ENCODE results near the gene TSC1.

Gene TSC1

GRCh38 chr9:132888151-132888550 is 56.3 kb downstream of the TSC1 start:
- DNase-seq (ENCODE audit: low read depth): no peak

GRCh38 chr9:132887181-132888120 is 57.0 kb downstream of the TSC1 start:
- DNase-seq (ENCODE audit: low read depth): no peak

GRCh38 chr9:132886334-132886725 is 58.1 kb downstream of the TSC1 start:
- no peak for DNase-seq (ENCODE audit: low read depth)

GRCh38 chr9:132885720-132886333 is 58.6 kb downstream of the TSC1 start:
- DNase-seq (ENCODE audit: low read depth): no peak

- no peak for DNase-seq (ENCODE audit: low read depth)
Measured at GRCh38 chr9:132883349-132884294, 60.8 kb downstream of the TSC1 start.

- no peak for DNase-seq (ENCODE audit: low read depth)
Measured at GRCh38 chr9:132882616-132883015, 61.8 kb downstream of the TSC1 start.

GRCh38 chr9:132881826-132882225 is 62.6 kb downstream of the TSC1 start:
- no peak for DNase-seq (ENCODE audit: low read depth)

- no peak for DNase-seq (ENCODE audit: low read depth)
Measured at GRCh38 chr9:132880324-132880661, 64.1 kb downstream of the TSC1 start.

- DNase-seq (ENCODE audit: low read depth): no peak
Measured at GRCh38 chr9:132879457-132880323, 64.7 kb downstream of the TSC1 start.

- DNase-seq (ENCODE audit: low read depth): peak; percentile 13
Measured at GRCh38 chr9:132878695-132879456, 65.5 kb downstream of the TSC1 start, which contains the start of gene SPACA9. TSS of gene SPACA9 (plus strand) at chr9:132878898. CDS start at chr9:132883948, 5,050 bp downstream.

- DNase-seq (ENCODE audit: low read depth): peak; percentile 69
Measured at GRCh38 chr9:132877824-132878694, 66.4 kb downstream of the TSC1 start, which contains the start of gene AK8. TSS of gene AK8 (minus strand) at chr9:132878284. CDS start at chr9:132878255, 29 bp downstream.

GRCh38 chr9:132877458-132877823 is 67.0 kb downstream of the TSC1 start:
- DNase-seq (ENCODE audit: low read depth): no peak

- DNase-seq (ENCODE audit: low read depth): no peak
Measured at GRCh38 chr9:132876849-132877248, 67.6 kb downstream of the TSC1 start.

- no peak for DNase-seq (ENCODE audit: low read depth)
Measured at GRCh38 chr9:132875159-132875558, 69.3 kb downstream of the TSC1 start.

- no peak for DNase-seq (ENCODE audit: low read depth)
Measured at GRCh38 chr9:132873403-132873802, 71.0 kb downstream of the TSC1 start.

GRCh38 chr9:132869266-132869665 is 75.2 kb downstream of the TSC1 start:
- no peak for DNase-seq (ENCODE audit: low read depth)

- no peak for DNase-seq (ENCODE audit: low read depth)
Measured at GRCh38 chr9:132866898-132867297, 77.5 kb downstream of the TSC1 start.

- no peak for DNase-seq (ENCODE audit: low read depth)
Measured at GRCh38 chr9:132864691-132865090, 79.7 kb downstream of the TSC1 start.

- no peak for DNase-seq (ENCODE audit: low read depth)
Measured at GRCh38 chr9:132864277-132864676, 80.1 kb downstream of the TSC1 start.
